ENCODE data around the gene AFG3L2.

AFG3L2 gene

GRCh38 chr18:12299862-12300261 is 77.2 kb downstream of the AFG3L2 start:
- DNase-seq, result no peak

DNA sequence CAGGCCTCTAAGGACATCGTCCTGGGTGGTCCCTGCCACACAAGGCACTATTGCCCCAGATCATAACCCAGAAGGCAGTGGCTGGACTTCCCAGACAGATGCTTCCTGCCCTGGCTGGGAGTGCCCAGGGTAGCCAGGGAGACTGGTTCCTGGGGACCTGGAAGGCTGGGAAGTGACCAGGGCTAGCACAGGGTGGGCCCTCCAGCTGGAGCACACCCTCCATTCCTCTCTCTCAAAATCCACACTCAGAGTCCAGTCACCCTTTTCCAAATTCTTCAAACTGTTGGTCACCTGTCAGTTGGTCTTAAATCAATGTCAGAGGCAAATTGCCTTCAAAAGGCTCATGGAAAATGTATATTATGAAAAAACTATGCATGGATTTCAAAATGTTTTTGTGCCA is 80.6 kb downstream of the AFG3L2 start:
- DNase-seq, result no peak

DNA sequence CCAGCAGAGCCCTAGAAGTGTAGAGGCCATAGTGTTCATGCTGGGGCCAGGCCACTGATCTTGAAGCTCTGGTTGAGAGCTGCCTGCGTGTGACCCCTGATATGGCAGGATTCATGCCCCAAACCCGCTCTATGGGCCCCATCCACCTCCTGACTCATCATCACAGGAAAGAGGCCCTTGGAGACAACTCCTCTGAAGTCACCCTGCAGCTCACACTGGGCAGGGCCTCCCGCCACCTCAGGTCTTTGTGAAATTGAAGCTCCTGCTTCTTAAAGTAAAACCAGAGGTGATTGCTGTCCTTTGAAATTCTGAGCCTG is 81.0 kb downstream of the AFG3L2 start:
- no peak for DNase-seq

DNA sequence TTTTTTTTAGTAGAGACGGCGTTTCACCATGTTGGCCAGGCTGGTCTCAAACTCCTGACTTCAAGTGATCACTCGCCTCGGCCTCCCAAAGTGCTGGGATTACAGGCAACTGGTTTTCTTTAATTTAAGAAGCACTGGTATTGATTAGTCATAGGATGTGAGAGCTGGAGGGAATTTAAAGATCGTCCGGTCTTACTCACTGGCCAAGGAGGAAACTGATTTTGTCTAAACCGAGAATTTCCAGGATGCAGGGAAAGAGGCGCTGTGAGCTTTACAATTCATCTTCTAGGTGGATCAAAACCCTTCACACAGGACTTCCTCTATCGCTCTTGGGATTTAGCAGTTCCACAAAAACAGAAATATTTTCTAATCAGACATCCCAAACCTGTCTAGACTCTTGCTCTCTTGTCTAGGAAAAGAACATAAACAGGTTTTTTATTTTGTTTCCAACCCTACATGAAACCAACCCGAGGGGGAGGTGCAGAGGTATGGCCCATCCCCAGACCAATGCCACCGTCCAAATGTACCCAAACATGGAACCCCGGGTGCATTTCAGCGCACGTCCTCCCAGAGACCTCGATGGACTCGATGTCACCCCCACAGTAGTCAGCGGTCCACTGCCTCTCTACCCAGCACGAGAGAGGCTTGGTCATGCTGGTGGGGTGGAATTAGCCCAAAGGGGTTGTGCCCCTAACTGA is 81.5 kb downstream of the AFG3L2 start:
- no peak for DNase-seq

- no peak for DNase-seq
Observed at GRCh38 chr18:12293831-12294230, 83.2 kb downstream of the AFG3L2 start.

DNA sequence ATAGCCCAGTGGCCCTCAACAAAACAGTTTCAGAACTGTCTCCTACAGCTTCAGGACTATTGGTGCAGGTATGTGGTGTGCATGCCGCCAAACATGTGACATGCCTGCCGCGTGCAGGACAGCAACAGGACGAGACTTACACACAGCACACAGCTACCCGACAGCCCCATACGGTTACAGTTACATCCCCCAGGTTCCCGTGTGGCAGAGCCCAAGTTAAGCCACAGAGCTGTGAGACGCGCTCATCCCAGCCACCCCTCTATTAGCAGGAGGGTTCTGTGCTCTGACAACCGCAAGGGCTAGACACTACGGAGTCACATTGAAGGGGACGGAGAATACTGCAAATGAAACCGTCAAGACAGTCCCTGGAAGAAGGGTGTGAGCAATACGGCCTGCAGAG is 85.3 kb downstream of the AFG3L2 start:
- no peak for DNase-seq

DNA sequence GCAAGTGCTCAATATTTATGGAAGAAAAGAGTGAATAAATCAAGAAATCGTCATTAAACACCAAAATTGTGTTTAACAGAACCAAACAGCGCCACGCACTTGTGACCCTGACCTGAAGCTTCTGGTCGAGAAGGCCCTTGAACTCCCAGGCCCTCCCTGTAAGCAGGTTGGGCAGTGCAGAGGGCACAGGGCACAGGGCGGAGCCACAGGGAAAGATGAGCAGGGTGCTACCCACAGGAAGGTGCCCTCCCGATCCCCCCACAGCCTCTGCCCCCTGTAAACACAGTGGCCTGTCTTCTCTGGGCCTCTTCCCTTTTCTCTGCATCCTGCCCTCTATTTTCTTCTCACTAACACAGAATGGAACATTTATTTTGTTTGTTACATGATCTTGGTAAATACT is 85.9 kb downstream of the AFG3L2 start:
- no peak for DNase-seq

GRCh38 chr18:12290086-12290485 is 86.9 kb downstream of the AFG3L2 start:
- DNase-seq, result no peak

GRCh38 chr18:12288403-12288755 is 88.6 kb downstream of the AFG3L2 start:
- no peak for DNase-seq

DNA sequence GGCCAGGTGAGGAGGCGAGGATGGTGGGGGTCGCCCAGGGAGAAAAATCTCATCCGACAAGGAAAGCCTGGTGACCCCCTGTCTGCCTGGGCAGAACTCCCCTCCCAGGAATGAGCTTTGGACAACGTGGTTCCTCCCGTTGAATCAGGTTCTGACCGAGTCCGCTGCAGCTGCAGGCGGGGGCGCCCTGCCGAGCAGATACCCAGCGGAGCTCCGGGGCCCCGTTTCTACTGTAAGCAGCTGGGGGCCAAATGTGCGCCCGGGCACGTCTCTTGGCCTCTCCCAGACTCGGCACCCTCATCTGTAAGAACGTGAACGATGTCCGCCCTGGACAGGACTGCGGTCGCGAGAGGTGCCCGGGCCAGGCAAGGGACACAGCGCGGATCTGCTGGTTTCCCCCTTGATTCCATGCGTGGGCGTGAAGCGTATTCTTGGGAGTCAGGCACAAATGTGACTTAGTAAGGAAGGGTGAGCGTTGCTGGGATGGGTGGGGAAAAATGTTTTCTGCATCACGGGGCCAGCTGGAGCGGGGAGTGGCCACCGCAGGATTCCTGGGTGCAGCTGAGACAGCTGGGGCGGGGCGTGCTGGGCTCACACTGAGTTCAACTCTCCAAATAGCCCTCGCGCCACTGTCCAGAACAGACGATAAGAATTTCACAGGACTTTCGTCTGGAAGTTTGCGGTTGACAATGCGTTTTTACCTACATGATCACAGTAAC is 89.2 kb downstream of the AFG3L2 start:
- DNase-seq, result no peak

DNA sequence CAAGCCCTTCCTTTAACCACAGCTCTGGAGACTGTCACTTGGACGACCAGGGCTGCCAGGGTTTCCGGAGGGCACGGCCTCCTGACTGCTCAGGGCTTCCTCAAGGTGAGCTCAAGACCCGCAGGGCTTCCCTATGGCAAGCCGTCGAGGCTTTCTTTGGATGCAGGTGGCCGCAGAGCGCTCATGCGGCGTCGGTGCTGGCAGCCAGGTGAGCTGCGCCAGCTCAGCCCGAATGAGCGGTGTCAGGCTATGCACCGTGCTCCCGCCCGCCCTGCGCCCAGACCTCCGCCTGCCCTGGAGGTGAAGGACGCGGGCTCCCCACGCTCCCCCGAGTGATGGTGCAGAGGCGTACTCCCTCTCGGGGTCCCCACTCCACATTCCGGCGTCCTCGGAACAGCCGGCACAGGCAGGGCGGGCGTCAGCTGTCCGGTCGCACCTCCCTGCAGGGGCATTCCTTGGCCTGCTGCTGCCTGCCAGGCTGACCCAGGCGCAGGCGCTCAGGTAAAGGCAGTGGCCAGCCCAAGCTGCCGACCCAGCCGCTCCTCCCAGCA is 89.8 kb downstream of the AFG3L2 start:
- no peak for DNase-seq

- no peak for DNase-seq
Observed at GRCh38 chr18:12283666-12284065, 93.4 kb downstream of the AFG3L2 start.

DNA sequence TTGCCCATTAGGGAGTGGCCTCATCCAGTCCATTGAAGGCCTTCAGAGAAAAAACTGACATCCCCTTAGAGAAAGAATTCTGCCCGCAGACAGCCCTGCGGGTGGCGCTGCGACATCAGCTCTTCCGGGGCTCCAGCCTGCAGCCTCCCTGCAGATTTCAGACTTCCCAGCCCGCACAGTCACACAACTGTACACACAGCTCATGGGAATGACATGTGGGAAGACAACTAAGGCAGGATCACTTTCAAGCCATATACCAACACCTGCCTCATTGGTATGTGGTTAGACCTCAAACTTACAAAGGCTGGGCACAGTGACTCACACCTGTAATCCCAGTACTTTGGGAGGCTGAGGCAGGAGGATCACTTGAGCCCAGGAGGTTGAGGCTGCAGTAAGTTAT is 93.8 kb downstream of the AFG3L2 start:
- DNase-seq, result no peak

DNA sequence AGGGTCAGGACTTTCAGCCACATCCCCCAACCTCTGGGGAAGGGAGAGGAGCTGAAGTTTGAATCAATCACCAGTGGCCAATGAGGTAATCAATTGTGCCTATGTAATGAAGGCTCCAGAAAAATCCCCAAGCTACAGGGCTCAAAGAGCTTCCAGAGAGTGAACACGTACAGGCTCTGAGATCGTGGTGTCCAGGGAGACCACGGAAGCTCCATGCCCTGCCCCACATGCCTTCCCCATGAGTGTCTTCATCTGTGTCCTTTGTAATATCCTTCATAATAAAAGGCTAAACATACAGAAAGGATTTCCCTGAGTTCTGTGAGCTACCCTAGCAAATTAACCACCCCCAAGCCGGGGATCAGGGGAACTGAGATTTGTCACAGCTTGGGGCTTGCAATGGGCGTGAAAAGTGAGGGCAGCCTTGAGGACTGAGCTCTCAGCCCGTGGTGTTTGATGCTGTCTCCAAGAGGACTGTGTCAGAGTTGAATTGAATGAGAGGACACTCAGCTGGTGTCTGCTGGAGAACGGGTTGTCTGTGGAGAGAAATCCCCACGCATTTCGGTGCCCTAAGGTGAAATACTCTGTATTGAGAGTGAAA is 94.5 kb downstream of the AFG3L2 start:
- DNase-seq, result no peak

GRCh38 chr18:12281861-12282260 is 95.2 kb downstream of the AFG3L2 start:
- no peak for DNase-seq

GRCh38 chr18:12279781-12280531 is 97.1 kb downstream of the AFG3L2 start:
- DNase-seq, result no peak
